ENCODE data around the gene IRF5.

IRF5 gene

GRCh38 chr7:128892521-128893250 is 45.0 kb upstream of the IRF5 start:
- ChIA-PET CTCF (interaction anchor here (1.0 kb wide), 1 partner anchor 9 kb away, joined by 5 read pairs; no protein-coding TSS in a partner anchor), POLR2A (interaction anchor here (0.7 kb wide), 1 partner anchor 131 kb away, joined by 5 read pairs; no protein-coding TSS in a partner anchor)
- Histone ChIP-seq H3K4me3 (ENCODE audit: low read depth, low read length) (no peak overlapping the region), H3K27ac (ENCODE audit: extremely low read depth, low read depth, low read length) (no peak overlapping the region), H3K4me1 (ENCODE audit: control insufficient read depth, insufficient read depth, low read length) (no peaks in the 10 kb centered on the region), H3K36me3 (ENCODE audit: control insufficient read depth in 2 of 2, insufficient read depth in 1 of 2, low read length in 2 of 2) (no peaks in the 10 kb centered on the region), H3K9me3 (ENCODE audit: control insufficient read depth, insufficient read depth, low read depth, low read length) (no peaks in the 10 kb centered on the region)
- TF ChIP-seq GLI2 (tag by site-specific recombination; IDR thresholded peaks at IDR 0.05; ENCODE audit: borderline replicate concordance, low read depth): no peak
- TF ChIP-seq KLF7 (tag by site-specific recombination; IDR thresholded peaks at IDR 0.05; ENCODE audit: borderline replicate concordance): no peak
- TF ChIP-seq, protein P1, sequence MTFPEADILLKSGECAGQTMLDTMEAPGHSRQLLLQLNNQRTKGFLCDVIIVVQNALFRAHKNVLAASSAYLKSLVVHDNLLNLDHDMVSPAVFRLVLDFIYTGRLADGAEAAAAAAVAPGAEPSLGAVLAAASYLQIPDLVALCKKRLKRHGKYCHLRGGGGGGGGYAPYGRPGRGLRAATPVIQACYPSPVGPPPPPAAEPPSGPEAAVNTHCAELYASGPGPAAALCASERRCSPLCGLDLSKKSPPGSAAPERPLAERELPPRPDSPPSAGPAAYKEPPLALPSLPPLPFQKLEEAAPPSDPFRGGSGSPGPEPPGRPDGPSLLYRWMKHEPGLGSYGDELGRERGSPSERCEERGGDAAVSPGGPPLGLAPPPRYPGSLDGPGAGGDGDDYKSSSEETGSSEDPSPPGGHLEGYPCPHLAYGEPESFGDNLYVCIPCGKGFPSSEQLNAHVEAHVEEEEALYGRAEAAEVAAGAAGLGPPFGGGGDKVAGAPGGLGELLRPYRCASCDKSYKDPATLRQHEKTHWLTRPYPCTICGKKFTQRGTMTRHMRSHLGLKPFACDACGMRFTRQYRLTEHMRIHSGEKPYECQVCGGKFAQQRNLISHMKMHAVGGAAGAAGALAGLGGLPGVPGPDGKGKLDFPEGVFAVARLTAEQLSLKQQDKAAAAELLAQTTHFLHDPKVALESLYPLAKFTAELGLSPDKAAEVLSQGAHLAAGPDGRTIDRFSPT (tag by site-specific recombination; IDR thresholded peaks at IDR 0.05): peak; percentile 26; the same call in 1 of the 2 replicates

GRCh38 chr7:128893251-128894100 is 44.3 kb upstream of the IRF5 start:
- CTCF ChIA-PET: interaction anchor here (1.0 kb wide), 2 partner anchors 10 kb away, joined by 5 to 6 read pairs; no protein-coding TSS in a partner anchor
- H3K27ac ChIP-seq (ENCODE audit: extremely low read depth, low read depth, low read length): no peak overlapping the region

GRCh38 chr7:128894101-128894440 is 43.7 kb upstream of the IRF5 start:
- Histone ChIP-seq H3K27ac (ENCODE audit: extremely low read depth, low read depth, low read length) (no peak overlapping the region), H3K9me3 (ENCODE audit: control insufficient read depth, insufficient read depth, low read depth, low read length) (no peaks in the 10 kb centered on the region), H3K4me1 (ENCODE audit: control insufficient read depth, insufficient read depth, low read length) (no peaks in the 10 kb centered on the region), H3K4me3 (ENCODE audit: low read depth, low read length) (no peak overlapping the region), H3K36me3 (ENCODE audit: control insufficient read depth in 2 of 2, insufficient read depth in 1 of 2, low read length in 2 of 2) (no peaks in the 10 kb centered on the region)
- ChIA-PET POLR2A (no interaction called here), CTCF (interaction anchor here (1.0 kb wide), 1 partner anchor 11 kb away, joined by 6 read pairs; no protein-coding TSS in a partner anchor)
- TF ChIP-seq ZNF280D (tag by site-specific recombination; IDR thresholded peaks at IDR 0.05): no peak
- TF ChIP-seq KLF9 (tag by site-specific recombination; IDR thresholded peaks at IDR 0.05; ENCODE audit: low read depth): no peak
- no peak for TF ChIP-seq SP3 (tag by site-specific recombination; IDR thresholded peaks at IDR 0.05)
- TF ChIP-seq INSM2 (tag by site-specific recombination; IDR thresholded peaks at IDR 0.05): no peak
- TF ChIP-seq ZNF768 (tag by site-specific recombination; IDR thresholded peaks at IDR 0.05): no peak
- no peak for TF ChIP-seq ZNF248 (tag by site-specific recombination; IDR thresholded peaks at IDR 0.05)
- TF ChIP-seq, protein P2, sequence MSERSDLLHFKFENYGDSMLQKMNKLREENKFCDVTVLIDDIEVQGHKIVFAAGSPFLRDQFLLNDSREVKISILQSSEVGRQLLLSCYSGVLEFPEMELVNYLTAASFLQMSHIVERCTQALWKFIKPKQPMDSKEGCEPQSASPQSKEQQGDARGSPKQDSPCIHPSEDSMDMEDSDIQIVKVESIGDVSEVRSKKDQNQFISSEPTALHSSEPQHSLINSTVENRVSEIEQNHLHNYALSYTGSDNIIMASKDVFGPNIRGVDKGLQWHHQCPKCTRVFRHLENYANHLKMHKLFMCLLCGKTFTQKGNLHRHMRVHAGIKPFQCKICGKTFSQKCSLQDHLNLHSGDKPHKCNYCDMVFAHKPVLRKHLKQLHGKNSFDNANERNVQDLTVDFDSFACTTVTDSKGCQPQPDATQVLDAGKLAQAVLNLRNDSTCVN (tag by site-specific recombination; optimal IDR thresholded peaks at IDR 0.05): no peak

More at GRCh38 chr7:128893251-128894100, 44.3 kb upstream of the IRF5 start:
- Histone ChIP-seq H3K4me1 (ENCODE audit: control insufficient read depth, insufficient read depth, low read length) (no peaks in the 10 kb centered on the region), H3K4me3 (ENCODE audit: low read depth, low read length) (no peak overlapping the region), H3K36me3 (ENCODE audit: control insufficient read depth in 2 of 2, insufficient read depth in 1 of 2, low read length in 2 of 2) (no peaks in the 10 kb centered on the region), H3K9me3 (ENCODE audit: control insufficient read depth, insufficient read depth, low read depth, low read length) (no peaks in the 10 kb centered on the region)
- POLR2A ChIA-PET: no interaction called here
- TF ChIP-seq, protein P3, sequence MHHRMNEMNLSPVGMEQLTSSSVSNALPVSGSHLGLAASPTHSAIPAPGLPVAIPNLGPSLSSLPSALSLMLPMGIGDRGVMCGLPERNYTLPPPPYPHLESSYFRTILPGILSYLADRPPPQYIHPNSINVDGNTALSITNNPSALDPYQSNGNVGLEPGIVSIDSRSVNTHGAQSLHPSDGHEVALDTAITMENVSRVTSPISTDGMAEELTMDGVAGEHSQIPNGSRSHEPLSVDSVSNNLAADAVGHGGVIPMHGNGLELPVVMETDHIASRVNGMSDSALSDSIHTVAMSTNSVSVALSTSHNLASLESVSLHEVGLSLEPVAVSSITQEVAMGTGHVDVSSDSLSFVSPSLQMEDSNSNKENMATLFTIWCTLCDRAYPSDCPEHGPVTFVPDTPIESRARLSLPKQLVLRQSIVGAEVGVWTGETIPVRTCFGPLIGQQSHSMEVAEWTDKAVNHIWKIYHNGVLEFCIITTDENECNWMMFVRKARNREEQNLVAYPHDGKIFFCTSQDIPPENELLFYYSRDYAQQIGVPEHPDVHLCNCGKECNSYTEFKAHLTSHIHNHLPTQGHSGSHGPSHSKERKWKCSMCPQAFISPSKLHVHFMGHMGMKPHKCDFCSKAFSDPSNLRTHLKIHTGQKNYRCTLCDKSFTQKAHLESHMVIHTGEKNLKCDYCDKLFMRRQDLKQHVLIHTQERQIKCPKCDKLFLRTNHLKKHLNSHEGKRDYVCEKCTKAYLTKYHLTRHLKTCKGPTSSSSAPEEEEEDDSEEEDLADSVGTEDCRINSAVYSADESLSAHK (tag by site-specific recombination; IDR thresholded peaks at IDR 0.05): no peak
- TF ChIP-seq ZNF645 (tag by site-specific recombination; IDR thresholded peaks at IDR 0.05) (no peak), ZNF548 (tag by site-specific recombination; IDR thresholded peaks at IDR 0.05) (no peak), ZFP41 (tag by site-specific recombination; IDR thresholded peaks at IDR 0.05; ENCODE audit: borderline replicate concordance) (no peak), ZNF48 (tag by site-specific recombination; IDR thresholded peaks at IDR 0.05) (no peak), ZNF571 (tag by site-specific recombination; IDR thresholded peaks at IDR 0.05) (no peak)

Measured in HEK293 (cell line).